Colonic mucosa (tissue), 4 donors: Measurements from ENCODE around the gene LRCH1. TPM values are rescaled to one million over a fixed set of nuclear protein-coding genes. Genes with fewer than 3 reads are reported as not detected.

Source experiments
- DNase-seq: peaks from one replicate; pipeline ENCODE4 v3.0.0-alpha.2; 2020
- H3K27ac ChIP-seq: fragments of 200-600 bp; one replicate; pipeline ENCODE4 v1.8.0; 2021
- H3K27me3 ChIP-seq: fragments of 200-600 bp; one replicate; pipeline ENCODE4 v1.8.0; 2021
- H3K36me3 ChIP-seq: fragments of 200-600 bp; one replicate; pipeline ENCODE4 v1.8.0; 2021
- H3K4me1 ChIP-seq: fragments of 200-600 bp; one replicate; pipeline ENCODE4 v1.8.0; 2021; ENCODE audit warnings: mild to moderate bottlenecking
- H3K4me3 ChIP-seq: fragments of 200-600 bp; one replicate; pipeline ENCODE4 v1.8.0; 2021
- H3K9ac ChIP-seq, 2 donors: one replicate each; pipeline ENCODE4 v1.7.0; 2013; ENCODE audit warnings: control low read depth in 2 of 2, low read depth in 2 of 2, low read length in 2 of 2
- H3K9me3 ChIP-seq: fragments of 200-600 bp; one replicate; pipeline ENCODE4 v1.8.0; 2021
- intact Hi-C: fragments of 100-400 bp; cut with DNase I; formaldehyde crosslinking; loops from one replicate; pipeline ENCODE4 v1.14.1; 2022
- total RNA-seq, 2 donors: library from RNA; stranded (reverse); fragmentation: NEBNext Ultra II Directional in 1 of 2; extraction: Animal tissue kit (Norgen Biotek cat#: 25700) in 1 of 2; gene quantifications; one replicate each; pipeline ENCODE4 v1.2.1, GENCODE V29; 2021
- TF ChIP-seq, protein P1 (sequence below): fragments of 200-600 bp; IDR thresholded peaks from one replicate; pipeline ENCODE4 v1.8.0; 2022; ENCODE audit warnings: antibody characterized with exemption, mild to moderate bottlenecking
- donor health status: healthy.
- donor health status: DM: no; HTN: no; CAD: no.
- donor health status: DM: no; HTN: no; CAD: no.

LRCH1 gene
- total RNA-seq, 2 donors from 2014 or later = 12.8 to 19.6 TPM

DNA sequence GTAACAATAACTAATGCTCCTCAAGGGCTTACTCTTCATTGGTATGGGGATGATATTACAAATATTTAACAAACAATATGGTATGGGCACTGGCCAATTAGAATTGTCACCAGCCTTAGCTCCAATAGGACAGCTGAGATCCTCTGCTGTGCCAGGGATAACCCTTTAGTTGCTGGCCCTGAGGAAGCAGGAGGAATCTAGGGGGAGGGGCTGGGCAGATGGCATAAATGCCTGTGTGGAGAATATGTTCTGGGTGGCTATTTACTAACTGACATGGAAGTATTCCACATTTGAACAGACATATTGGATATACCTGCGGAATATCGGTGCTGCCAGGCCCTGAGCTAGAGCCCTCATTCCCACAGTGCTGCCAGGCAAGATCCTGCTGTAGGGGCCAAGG is 16.6 kb upstream of the LRCH1 start:
- H3K27ac ChIP-seq = no peak overlapping the region
- no peaks in the 10 kb centered on the region for H3K9me3 ChIP-seq
- TF ChIP-seq, protein P1, sequence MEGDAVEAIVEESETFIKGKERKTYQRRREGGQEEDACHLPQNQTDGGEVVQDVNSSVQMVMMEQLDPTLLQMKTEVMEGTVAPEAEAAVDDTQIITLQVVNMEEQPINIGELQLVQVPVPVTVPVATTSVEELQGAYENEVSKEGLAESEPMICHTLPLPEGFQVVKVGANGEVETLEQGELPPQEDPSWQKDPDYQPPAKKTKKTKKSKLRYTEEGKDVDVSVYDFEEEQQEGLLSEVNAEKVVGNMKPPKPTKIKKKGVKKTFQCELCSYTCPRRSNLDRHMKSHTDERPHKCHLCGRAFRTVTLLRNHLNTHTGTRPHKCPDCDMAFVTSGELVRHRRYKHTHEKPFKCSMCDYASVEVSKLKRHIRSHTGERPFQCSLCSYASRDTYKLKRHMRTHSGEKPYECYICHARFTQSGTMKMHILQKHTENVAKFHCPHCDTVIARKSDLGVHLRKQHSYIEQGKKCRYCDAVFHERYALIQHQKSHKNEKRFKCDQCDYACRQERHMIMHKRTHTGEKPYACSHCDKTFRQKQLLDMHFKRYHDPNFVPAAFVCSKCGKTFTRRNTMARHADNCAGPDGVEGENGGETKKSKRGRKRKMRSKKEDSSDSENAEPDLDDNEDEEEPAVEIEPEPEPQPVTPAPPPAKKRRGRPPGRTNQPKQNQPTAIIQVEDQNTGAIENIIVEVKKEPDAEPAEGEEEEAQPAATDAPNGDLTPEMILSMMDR = no peak
- H3K4me3 ChIP-seq = no peak overlapping the region
- no peaks in the 10 kb centered on the region for H3K4me1 ChIP-seq
- no peak for DNase-seq
- intact Hi-C loops = no loop called here
- H3K36me3 ChIP-seq = no peaks in the 10 kb centered on the region
- H3K27me3 ChIP-seq = no peaks in the 10 kb centered on the region
- no peak overlapping the region for H3K9ac ChIP-seq

DNA sequence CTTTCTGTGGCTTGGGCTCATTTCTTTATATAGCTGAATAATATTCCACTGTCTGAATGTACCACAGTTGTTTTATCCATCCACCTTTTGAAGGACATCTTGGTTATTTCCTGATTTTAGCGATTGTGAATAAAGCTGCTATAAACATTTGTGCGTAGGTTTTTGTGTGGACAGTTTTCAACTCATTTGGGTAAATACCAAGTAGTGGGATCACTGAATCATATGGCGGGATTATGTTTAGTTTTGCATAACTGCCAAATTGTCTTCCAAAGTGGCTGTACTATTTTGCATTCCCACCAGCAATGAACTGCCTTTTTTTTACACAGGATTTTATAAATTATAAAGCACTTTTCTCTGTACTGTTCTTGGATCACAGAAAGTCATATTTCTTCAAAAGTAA is 13.7 kb upstream of the LRCH1 start:
- Histone ChIP-seq H3K4me1 (no peaks in the 10 kb centered on the region), H3K9ac (no peak overlapping the region), H3K4me3 (no peak overlapping the region), H3K36me3 (no peaks in the 10 kb centered on the region), H3K27me3 (no peaks in the 10 kb centered on the region), H3K27ac (no peak overlapping the region), H3K9me3 (no peaks in the 10 kb centered on the region)
- TF ChIP-seq, protein P1 = no peak
- DNase-seq = no peak
- intact Hi-C loops = no loop called here

DNA sequence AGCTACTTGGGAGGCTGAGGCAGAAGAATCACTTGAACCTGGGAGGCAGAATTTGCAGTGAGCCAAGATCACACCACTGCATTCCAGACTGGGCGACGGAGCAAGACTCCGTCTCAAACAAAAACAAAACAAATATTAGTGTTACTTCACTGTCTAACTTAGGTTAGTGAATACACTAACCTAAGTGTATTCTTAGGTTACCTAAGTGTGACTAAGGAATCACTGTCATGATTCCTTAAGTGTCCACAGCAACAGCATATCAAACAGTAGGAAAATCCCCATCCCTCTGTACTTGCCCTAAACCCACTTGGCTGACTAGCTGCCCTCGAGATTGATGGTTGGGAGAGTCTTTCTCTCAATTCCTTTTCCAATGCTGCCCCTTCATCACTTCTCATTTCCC is 11.8 kb upstream of the LRCH1 start:
- no peaks in the 10 kb centered on the region for H3K36me3 ChIP-seq
- DNase-seq = no peak
- H3K9me3 ChIP-seq = no peaks in the 10 kb centered on the region
- intact Hi-C loops = no loop called here
- H3K27ac ChIP-seq = no peak overlapping the region
- H3K9ac ChIP-seq = no peak overlapping the region
- H3K27me3 ChIP-seq = no peaks in the 10 kb centered on the region
- TF ChIP-seq, protein P1 = no peak
- no peaks in the 10 kb centered on the region for H3K4me1 ChIP-seq
- no peak overlapping the region for H3K4me3 ChIP-seq

DNA sequence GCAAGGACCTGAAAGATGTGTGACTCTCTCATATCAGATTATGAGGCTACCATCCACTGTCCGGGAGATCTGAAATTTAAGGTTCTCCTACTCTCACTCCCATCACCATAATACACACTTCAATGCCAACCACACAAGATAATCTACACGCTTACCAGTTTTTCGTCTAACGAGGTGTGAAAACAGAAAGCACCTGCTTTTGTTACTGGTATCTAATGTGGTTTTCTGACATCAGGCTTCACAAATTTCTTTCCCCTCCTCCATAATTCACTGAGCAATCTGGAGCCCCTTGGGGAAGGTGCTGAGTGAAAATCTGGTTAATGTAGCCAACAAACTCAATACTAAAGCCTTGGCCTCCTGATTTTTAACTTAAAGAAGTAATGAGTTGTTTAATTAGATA is 10.1 kb upstream of the LRCH1 start:
- Histone ChIP-seq H3K9me3 (no peaks in the 10 kb centered on the region), H3K36me3 (no peaks in the 10 kb centered on the region), H3K4me1 (no peaks in the 10 kb centered on the region), H3K27ac (no peak overlapping the region), H3K27me3 (no peaks in the 10 kb centered on the region), H3K9ac (no peak overlapping the region), H3K4me3 (no peak overlapping the region)
- no peak for DNase-seq
- TF ChIP-seq, protein P1 = no peak
- intact Hi-C loops = no loop called here

DNA sequence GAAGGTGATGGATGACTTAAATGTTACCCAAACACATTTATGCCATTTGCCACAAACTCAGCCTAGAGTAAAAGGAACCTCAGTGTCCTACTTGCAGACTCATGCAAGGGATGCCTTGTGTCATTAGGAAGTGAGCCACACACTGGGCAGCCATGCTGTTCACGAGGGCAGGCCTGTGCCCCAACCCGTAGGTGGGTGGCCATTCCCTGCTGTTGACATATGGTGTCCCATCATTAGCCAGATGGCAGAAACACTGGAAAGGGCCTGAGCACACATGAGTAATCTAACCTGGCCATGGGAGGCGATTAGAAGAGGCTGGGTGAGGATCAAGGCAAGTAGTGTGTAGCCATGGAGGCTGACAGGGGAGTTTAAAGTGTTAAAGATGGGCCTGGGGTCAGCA is 9.7 kb upstream of the LRCH1 start:
- Histone ChIP-seq H3K9me3 (no peaks in the 10 kb centered on the region), H3K36me3 (no peaks in the 10 kb centered on the region), H3K27me3 (no peaks in the 10 kb centered on the region), H3K4me3 (no peak overlapping the region), H3K4me1 (no peaks in the 10 kb centered on the region), H3K9ac (no peak overlapping the region), H3K27ac (no peak overlapping the region)
- DNase-seq = no peak
- TF ChIP-seq, protein P1 = no peak
- intact Hi-C loops = no loop called here

DNA sequence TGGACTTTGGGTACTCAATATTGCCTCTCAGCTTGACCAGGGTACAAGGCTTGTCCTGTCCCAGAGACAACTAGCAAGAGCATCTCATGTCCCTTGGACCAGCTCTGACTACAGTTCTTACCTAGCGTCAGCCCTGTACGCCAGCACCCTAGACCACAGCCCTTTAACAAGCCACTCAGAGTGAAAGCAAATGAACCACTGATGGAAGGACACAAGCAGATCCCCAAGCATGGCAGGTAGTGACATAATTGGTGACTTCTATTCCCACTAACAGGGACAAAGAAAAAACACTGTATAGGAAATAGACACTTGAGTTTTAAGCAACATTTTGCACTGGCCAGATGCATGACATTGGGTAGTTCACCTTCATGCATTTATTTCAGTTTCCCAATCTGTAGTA is 8.8 kb upstream of the LRCH1 start:
- H3K27me3 ChIP-seq = no peaks in the 10 kb centered on the region
- no peaks in the 10 kb centered on the region for H3K4me1 ChIP-seq
- intact Hi-C loops = no loop called here
- H3K4me3 ChIP-seq = no peak overlapping the region
- TF ChIP-seq, protein P1 = no peak
- H3K9me3 ChIP-seq = no peaks in the 10 kb centered on the region
- H3K9ac ChIP-seq = no peak overlapping the region
- DNase-seq = no peak
- no peaks in the 10 kb centered on the region for H3K36me3 ChIP-seq
- H3K27ac ChIP-seq = no peak overlapping the region
